GM21723 (cell line): Measurements from ENCODE around the gene CBFA2T2.

ENCODE experiments used
- ATAC-seq: cut with Tn5 transposase; IDR thresholded peaks from one replicate; pipeline ENCODE4 v1.9.1; 2021; ENCODE audit warnings: mild to moderate bottlenecking, moderate library complexity; ENCODE audit not compliant: unreplicated experiment

The CBFA2T2 gene

DNA sequence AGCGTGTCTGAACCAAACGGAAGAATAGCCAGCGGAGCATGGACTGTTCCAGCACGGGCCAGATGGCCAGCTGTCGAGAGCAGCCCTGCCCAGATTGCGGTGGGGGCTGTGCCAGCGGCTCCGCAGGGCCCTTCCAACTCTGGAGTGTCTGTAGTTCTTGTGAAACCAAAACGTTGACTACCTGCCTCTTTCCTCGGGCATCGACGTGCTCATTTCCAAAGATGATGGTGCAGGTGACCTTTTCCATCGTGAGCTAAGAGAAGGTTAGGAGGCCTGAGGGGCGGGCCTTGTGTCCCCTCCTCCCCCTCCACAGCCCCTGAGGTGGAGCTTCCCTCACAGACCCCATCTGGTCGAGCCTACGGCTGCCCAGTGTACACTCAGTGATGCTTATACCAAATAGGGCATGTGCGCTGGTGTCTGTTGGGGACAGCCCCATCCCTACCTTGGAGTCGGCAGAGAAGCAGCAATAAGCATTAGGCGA lies 159.3 kb downstream of the CBFA2T2 start:
- no peak for ATAC-seq

DNA sequence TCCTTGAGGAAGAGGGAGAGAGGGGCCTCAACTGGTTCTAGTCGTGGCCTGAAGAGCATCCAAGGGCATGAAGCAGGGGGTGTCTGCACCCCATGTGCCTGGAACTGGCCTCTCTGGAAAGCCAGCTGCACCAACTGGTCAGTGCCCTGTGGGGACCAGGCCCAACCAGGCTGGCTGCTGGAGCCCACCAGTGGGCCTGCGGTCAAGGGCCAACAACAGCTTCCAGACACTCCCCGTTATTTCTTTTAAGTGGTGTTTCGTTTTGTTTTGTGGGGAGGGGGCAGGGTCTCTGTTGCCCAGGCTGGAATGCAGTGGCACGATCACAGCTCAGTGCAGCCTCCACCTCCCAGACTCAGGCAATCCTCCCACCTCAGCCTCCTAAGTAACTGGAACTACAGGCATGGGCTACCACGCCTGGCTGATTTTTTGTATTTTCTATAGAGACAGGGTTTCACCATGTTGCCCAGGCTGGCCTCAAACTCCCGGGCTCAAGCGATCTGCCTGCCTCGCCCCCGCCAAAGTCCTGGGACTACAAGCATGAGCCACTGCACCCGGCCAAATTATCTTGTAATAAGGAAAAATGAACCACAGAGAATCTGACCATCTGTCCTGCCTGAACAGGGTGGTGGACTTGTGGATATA lies 160.3 kb downstream of the CBFA2T2 start:
- ATAC-seq, result no peak

DNA sequence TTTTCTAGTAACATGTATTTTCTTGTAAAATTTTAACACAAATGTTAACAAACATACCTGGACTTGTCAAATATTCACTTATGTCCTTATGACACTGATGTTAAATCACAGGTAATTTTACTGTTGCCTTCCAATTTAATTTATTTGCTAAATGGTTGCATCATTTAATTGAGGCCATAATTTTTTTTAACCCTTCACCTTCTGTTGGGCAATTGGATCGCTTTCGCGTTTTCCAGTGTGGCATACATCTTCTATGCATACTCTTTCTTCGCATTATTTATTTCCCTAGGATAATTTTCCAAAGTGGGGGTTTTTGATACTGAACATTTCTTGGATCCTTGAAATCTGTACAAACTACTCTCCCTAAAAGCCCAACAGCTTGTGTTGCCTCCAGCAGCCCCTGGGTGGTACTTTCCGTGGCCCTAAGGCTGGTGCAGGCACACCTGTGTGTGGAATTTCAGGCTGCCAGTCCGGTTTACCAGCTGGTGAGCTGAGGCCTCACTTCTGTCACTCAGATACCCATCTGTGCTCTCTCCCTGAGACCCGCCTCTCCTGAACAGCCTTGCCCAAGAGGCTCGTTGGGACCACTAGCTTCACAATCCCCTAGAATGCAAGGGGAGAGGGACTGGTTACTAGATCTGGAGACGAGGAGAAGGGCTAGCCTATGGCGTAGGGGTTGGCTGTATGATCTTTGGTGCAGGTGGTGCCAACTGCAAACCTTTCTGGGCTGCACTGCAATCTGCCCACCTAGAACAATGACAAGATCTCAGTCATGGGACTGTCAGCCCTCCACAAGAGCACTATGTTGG lies 161.1 kb downstream of the CBFA2T2 start:
- no peak for ATAC-seq

DNA sequence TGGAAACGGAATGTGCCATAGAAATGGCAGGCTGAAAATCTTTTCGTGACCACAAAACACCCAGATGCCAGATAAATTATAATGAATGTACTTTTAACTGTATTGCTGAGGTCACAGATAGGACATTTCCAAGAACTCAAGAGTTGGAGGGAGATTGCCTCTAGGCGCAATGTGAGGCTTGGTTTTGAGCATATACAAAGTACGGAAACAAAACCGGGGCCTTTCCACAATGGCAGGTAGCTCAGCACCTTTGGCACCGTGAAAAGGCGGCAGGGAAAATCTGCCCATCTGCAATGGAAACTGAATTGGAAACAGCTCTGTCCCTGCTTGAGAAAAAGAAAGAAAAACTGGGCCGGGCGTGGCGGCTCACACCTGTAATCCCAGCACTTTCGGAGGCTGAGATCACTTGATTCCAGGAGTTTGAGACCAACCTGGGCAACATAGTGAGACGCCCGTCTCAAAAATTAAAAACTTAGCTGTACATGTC lies 161.7 kb downstream of the CBFA2T2 start:
- no peak for ATAC-seq

DNA sequence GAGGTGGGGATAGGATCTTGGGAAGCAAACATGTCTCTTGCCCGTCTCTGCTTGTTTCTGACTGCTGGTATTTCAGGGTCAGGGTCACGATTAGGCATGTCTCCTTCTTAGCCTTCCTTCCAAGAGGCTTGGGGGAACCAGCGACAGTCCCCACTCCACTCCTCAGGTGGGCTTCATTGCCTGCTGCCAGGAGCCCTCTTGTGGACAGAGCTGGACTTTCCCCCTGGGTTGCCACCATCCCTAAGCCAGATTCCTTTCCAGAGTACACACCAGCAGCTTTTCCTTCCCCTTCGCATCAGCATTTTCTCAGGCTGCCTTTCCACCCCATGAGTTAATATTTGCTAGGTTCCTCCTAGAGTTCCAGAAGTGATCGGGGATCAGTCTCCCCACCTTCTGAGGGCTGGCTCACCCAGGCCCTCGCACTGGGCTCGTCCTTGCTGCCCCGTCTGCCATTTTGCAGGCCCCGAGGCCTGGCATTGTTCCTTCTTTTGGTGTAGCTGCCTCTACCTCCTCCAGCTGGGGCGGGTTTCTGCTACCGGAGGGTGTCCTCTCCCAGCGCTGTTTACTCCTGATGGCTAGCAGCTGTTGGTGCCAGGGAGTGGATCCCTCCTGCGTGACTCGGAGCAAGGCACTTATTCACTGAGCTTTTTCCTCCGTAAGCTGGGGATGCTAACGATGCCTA lies 163.5 kb downstream of the CBFA2T2 start:
- peak; percentile 44 for ATAC-seq

DNA sequence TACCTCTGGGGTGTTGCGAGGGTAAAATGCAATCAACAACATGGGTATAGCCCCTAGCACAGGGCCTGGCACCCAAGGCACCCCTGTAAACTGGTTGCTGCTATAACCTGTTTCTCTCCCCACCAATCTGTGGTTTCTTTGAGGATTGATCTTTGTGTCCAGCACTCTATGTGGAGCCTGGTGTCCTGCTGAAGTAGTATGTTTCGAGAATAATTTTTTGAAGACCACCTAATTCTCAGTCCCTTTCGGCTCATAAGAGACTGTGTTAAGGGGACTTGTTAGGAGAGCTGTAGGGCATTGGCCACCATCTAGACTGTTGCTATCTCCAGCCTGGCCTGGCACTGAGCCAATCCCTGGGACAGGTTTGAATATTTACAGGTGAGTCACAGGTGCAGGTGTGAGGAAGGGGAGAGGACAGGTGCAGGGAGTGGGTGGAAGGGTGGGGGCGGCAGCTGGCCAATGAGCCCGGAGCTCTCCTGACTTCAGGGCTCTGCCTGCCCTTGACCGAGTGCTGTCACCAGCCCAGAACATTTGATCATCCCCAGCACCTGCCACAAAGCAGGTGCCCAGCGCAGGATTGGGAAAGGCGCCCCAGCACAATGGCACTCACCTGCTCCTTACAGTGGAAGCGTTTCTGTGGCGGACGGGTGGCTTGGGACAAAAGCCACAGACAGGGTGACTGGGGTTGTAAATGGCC lies 164.2 kb downstream of the CBFA2T2 start:
- ATAC-seq, result no peak

DNA sequence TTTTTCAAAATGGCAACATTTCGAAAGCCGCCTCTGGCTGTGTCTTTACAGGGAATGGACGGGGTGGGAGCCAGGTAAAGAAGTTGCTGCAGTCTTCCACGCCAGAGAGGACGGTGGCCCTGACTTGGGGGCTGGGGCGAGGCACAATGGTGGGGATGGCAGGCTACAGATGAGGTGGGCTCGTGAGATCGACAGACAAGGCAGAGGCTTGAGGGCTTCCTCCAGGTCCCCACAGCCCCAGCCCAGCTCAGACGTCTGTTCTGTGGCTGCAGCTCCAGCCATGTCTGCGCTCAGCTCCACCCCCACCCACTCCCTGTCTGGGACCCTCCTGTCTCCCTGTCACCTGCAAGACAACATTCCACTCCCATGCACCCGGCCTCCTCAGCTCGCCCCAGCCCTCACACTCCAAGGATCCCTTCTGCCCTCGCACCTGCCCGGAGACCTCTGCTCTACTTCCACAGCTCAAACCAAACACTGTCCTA lies 164.8 kb downstream of the CBFA2T2 start:
- no peak for ATAC-seq

DNA sequence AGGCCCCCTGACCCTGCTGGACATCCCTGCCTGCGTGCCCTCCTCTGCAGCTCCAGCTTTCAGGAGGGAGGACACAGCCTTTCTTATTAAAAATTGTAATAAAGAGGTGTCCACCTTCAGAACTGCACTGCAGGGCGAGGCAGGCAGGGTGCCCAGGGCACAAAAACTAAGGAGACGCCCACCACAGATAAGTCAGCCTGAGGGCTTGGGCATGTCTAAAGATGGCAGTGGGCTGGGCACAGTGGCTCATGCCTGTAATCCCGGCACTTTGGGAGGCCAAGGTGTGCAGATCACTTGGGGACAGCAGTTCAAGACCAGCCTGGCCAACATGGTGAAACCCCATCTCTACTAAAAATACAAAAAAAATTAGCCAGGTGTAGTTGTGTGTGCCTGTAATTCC lies 165.3 kb downstream of the CBFA2T2 start:
- ATAC-seq, result no peak

DNA sequence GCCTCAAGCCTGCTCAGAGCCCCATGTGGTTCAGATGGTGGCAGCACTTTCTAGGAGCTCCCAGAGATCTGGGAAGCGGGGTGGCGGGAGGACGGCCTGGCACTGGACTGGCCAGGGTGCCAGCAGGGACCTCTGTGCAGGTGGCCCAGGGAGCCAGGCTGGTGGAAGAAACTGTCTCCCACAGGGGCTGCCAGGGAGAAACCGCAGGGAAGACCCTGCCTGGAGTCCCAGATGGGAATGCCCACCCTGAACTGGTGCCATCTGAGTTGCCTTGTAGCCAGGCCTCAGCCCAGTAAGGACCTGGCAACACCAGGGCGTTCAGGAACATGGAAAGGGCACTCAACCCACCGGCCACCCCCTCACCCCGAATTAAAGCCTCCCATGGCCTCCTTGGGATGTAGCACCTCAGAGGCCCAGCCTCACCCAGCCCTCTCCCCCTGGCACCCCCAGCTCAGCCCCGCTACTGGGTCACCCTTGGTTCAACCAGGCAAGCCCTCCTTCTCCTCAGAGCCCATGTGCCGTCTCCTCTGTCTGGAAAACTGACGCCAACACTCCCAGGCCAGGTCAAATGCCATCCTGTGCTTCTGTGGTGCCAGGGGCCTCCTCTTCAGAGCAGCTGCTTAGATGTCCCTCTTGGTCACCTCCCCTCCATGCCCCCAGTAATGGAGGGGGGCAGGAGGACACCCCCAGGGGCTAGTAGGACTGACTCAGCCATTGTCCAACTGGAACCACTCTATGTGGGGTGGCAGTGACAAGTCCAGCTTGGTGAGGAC lies 166.3 kb downstream of the CBFA2T2 start:
- no peak for ATAC-seq

DNA sequence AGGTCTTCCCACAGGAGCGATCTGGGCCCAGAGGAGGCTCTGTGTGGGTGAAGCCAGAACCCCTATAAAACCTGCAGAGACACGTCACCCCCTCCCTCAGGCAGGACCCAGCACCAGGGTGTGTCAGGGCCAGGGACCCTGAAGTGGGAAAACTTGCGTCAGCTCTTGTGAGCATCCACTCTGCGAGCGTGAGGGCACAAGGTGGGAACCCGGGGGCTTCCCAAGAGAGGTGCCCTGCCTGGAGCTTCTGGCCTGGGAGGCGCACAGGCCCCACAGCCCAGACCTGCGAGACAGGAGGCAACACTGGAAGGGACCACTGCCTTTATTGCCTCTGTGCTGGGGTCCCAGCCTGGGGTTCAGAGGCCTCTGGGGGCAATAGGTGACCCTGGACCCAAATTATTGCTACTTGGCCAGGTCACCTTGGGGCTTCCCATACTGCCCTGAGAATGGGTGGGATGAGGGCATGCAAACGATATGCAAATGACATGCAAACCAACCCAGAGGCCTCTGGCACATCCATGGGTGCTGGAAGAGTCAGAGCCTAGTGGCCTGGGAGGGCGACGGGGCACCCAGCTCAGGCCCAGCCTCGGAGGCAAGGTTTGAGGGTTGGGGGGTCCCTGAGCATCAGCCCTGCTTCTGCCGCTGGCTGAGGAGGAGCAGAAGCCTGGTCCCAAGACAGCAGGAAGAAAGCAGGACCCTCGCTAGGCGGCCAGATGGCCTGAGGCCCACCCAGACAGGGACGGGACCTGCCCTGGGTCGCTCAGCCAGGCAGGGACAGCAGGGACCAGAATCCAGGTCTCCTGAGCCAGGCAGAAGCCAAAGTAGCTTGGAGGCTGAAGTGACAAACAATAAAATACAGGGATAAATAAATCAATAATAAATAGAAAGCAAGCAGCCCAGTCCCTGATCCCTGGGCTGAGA lies 167.1 kb downstream of the CBFA2T2 start:
- ATAC-seq, result no peak

DNA sequence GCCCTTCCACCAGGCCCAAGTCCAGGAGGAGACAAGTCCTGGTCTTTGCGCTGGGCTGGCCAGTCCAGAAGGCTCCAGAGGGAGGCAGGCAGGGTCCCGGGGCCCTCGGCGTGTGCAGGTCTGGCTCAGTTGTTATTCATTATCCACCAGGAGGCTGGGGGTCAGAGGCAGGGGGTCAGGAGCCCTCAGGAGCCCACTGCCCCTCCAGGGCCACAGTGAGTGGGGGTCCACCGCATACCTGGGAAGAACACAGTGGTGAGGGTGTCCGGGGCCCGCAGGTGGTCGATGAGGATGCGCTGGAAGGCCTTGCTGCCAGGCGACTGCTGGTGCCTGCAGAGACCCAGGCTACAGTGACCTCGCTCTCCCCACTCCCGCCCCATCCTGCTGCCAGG lies 167.8 kb downstream of the CBFA2T2 start:
- ATAC-seq, result no peak

DNA sequence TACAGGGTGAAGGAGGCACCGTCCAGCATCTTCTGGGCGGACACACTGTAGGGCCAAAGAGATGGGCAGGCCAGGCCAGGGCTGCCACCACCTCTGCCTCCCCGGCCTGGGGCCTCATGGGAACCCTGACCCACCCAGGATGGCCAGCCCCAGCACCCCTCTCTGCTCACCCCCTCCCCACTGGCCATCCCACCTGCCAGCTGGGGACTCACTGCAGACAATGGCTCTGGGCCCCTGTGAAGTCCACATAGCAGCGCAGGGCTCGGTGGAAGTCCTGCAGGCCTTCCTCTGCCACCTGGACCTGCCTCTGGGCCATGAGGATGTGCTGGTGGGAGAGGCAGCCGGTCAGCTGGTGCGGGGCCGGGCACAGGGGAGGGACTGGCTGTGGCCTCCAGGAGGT lies 168.6 kb downstream of the CBFA2T2 start:
- no peak for ATAC-seq

DNA sequence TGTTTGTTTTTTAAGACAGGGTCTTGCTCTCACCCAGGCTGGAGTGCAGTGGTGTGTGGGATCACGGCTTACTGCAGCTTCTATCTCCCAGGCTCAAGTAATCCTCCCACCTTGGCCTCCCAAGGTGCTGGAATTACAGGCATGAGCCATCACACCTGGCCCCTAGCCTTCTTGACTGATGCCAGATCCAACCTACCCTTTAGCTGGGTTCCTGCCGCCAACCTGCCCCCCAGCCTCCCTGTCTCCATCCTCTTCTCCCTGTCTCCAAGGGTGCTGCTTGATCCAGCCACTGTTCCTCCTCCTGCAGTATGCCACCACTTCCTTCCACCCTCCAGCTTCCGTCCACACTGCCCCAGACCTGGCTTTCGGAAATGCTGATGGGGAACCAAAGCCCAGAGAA lies 169.0 kb downstream of the CBFA2T2 start:
- ATAC-seq, result no peak

DNA sequence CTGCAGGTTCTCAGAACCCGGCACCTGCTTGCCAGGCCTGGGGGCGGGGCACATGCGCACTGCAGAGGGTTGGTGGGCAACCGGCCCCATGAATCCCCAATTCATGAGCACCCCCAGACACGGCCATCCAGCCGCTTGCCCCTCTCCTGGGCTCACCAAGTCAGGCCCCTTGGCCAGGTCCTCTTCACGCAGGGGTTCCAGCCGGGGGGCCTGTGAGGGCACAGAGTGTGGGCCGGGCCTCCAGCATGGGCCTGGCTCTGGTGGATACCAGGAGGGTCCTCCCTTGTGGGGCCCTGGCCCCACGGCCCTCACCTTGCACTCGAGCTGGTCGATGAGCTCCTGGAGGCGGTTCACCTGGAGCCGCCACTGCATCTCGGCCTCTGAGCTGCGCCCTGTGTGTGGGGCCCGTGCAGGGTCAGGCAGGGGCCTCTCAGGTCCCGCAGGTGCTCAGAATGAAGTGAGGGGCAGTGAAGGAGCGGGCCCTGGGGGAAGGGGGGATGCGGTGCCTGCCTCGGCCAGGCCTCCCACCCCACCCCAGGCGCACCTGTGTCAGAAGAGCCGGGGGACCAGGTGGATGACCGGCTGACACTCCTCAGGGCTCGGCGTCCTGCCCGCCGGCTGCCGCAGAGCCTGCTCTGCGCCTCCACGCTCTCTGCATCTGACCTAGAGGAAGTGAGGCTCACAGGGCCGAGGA lies 169.6 kb downstream of the CBFA2T2 start:
- no peak for ATAC-seq

DNA sequence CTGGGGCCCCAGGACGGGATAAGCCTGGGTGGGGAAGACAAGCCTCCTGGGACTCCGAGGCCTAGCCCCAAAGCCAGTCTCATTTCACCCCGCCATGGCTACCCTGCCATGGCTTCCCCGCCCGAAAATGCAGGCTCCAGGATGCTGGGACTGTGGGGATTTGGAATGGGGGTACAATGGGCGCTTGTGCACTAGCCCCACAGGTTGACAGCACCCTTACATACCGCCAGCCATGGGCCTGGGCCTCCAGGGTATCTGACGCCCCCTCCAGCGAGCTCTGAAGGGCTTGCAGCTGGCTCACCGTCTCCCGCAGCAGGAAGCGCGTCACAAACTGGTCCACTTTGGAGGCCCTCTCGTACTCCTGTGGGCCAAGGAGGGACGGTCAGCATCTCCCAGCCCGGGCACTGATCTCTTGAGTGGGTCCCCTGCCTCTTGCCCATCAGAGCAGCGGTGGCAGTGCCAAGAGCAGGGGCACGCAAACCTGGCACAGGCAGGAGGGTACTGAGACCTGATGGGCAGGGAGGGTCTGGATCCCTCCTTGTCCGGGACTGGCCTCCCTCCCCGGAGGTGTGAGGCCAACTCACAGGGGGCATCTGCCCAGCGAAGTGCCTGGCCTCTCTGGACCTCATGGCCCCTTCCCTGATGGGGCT lies 170.3 kb downstream of the CBFA2T2 start:
- no peak for ATAC-seq

DNA sequence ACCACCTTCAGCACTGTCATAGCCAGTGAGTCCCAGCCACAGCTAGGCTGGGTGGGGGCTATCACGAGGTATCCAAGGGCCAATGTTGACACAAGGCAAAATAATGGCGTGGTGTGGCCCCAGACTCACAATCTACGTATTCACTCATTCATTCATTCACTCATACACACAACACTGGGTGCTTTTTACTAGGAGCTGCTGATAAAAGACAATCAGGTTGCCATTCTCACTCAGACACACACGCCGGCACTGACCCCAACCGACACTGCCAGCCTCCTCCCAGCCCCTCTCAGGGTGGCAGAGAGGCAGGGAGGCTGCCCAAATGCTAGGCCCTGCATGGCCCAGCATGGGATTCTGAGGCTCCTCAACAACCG lies 170.8 kb downstream of the CBFA2T2 start:
- ATAC-seq, result no peak

DNA sequence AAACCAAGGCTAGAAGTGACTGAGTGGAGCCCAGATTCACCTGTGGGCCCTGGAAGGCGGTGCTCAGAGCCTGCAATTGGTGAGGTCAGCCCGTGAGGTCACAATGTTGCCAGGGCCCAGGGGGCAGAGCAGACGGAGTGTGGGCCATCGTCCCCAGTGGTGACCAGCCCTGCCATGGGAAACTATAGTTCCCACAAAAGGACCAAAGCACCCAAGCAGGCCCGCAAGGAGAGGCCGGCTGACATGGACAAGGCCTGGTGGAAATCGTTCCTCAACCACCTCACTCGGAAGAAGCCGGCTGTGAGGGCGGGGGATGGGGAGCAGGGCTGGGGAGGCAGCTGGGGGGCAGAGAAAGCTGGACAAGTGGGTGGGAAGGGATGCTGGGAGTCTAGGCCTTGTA lies 172.3 kb downstream of the CBFA2T2 start, which contains the start of gene C20orf144:
Gene C20orf144, plus strand, starts transcription at position 156 of the 400 bp plus-strand sequence. Its CDS starts 19 bp downstream, at position 175.
- ATAC-seq, result no peak
